ENCODE measurements around the gene CKAP2L.

- TF ChIP-seq, protein P1, sequence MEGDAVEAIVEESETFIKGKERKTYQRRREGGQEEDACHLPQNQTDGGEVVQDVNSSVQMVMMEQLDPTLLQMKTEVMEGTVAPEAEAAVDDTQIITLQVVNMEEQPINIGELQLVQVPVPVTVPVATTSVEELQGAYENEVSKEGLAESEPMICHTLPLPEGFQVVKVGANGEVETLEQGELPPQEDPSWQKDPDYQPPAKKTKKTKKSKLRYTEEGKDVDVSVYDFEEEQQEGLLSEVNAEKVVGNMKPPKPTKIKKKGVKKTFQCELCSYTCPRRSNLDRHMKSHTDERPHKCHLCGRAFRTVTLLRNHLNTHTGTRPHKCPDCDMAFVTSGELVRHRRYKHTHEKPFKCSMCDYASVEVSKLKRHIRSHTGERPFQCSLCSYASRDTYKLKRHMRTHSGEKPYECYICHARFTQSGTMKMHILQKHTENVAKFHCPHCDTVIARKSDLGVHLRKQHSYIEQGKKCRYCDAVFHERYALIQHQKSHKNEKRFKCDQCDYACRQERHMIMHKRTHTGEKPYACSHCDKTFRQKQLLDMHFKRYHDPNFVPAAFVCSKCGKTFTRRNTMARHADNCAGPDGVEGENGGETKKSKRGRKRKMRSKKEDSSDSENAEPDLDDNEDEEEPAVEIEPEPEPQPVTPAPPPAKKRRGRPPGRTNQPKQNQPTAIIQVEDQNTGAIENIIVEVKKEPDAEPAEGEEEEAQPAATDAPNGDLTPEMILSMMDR (IDR thresholded peaks at IDR 0.05) = no peak
- no peak for TF ChIP-seq POLR2A (IDR thresholded peaks at IDR 0.05)
These were observed 22.9 kb upstream of the CKAP2L start for GRCh38 chr2:112787294-112787693.
